CD4-positive, alpha-beta T cell treated with Interleukin-17A for 4 hours (primary cell): ENCODE results near the gene TMEM132D.

ENCODE experiments used
- DNase-seq: peaks from one replicate; pipeline ENCODE4 v3.0.0-alpha.2; 2020; ENCODE audit warnings: mixed read lengths

The TMEM132D gene

DNA sequence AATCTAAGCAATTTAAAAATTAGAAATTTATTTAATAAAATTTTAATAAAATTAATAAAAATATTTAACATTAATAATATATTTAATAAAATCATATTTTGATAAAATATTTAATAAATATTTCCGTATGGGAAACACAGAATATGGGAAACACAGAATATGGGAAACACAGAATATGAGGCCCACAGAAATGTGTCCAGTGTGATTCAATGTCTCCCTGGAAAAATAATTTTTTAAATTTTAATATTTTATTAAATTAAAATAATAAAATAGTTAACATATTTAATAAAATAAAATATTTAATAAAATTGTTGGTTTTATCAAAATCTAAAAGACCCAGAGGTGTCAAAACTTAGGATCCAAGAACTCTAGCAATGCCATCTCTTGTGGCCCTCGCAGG is 186.4 kb downstream of the TMEM132D start:
- DNase-seq, result no peak

DNA sequence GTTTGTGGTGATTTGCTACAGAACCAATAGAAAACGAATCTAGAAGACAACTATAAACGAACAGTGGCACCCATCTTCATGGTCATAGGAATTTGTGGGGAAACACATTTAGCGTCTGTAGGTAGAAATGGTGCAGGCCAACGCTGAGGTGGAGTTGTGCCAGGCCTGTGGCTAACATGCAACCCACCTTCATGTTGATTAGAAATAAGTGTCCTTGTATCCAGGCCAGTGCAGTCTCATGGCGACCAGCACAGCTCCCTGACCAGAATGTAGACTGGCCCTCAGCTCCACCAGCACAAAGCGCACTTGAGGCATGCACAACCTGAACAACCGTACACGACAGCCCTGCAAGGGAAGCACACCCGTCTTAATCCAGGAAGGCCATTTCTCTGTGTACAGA is 187.0 kb downstream of the TMEM132D start:
- no peak for DNase-seq

DNA sequence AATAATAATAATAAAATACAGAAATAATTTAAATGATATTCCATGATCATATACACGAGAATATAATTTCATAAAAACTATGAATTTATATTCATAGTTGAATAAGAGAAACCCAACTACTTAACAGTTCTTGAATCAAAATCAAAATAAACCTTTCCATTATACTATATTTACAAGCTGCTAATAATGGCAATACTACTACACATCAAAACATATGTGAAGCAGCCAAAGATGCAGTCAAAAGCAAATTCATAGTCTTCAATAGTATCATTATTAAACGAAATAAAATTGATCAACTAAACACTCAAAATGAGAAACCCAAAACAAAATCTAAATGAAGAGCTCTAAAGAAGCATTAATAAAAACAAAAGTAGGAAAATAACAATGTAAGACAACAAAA is 197.1 kb downstream of the TMEM132D start:
- no peak for DNase-seq

DNA sequence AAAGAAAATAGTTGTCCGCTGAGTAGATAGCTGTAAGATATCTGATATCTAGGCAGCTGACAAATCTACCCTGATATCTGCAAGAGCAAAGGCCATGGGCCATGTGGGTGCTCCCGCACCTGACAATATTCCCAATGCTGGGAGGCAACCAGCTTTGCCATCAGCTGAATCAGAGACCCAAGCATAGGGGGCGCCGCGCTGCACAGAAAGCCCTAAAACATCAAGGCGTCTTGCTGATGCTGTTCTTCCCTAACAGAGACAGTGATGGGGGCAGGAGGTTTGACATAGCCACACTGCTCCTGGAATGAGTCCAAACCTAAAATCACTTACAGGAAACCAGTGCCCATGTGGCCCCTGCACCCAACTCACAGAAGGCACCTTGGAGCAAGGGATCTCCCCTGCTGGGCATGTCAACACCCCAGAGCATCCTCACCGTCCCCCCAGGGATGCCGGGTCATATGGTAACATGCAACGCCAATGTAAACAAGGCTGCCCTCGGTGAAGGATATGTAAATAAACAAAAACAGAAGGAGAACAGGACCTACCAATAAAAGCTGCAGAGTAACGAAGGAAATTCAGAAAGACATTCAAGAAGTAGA is 199.5 kb downstream of the TMEM132D start:
- DNase-seq, result no peak

- no peak for DNase-seq
Observed at GRCh38 chr12:129701631-129702101, 202.2 kb downstream of the TMEM132D start.

DNA sequence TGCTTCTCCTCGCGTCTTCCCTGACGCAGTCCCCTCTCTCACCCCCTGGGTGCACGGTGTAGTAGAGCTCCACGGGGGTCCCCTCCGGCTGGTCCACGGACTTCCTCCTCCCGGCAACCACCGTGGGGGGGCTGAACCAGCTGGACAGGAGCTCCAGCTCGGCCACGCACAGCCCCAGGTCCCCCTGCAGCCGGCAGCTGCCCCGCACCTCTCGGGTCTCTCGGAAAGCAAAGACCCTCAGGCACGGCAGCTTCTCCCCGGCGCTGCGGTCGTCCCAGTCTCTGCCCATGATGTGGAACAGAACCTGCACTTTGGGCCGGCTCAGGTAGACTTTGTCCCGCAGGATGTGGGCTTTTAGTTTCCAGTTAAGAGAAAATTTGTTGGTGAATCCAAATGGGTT is 203.8 kb downstream of the TMEM132D start:
- DNase-seq, result no peak

GRCh38 chr12:129696926-129697325 is 206.9 kb downstream of the TMEM132D start:
- no peak for DNase-seq

- DNase-seq, result no peak
Observed at GRCh38 chr12:129696405-129696804, 207.4 kb downstream of the TMEM132D start.

DNA sequence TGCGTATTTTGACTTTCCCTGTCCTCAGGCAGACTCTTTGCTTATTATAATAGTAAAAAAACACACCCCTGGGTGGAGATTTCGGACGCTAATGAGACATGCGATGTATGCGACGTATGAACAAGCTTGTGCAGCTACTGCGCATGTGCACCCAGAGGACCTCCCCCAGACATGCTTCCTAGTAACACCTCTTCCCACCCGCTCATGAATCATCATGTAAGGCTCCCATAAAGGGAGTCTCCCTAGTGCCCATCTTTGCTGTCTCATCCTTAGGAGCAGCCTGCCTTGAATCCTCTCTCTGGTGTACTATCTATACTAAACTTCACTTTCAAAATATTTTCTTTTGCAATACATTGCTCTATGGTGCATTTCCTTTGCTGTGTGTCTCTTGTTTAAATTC is 210.1 kb downstream of the TMEM132D start:
- DNase-seq, result no peak

GRCh38 chr12:129687731-129688130 is 216.1 kb downstream of the TMEM132D start:
- no peak for DNase-seq

GRCh38 chr12:129681830-129682229 is 222.0 kb downstream of the TMEM132D start:
- DNase-seq, result no peak

- DNase-seq, result no peak
Observed at GRCh38 chr12:129681151-129681550, 222.7 kb downstream of the TMEM132D start.

DNA sequence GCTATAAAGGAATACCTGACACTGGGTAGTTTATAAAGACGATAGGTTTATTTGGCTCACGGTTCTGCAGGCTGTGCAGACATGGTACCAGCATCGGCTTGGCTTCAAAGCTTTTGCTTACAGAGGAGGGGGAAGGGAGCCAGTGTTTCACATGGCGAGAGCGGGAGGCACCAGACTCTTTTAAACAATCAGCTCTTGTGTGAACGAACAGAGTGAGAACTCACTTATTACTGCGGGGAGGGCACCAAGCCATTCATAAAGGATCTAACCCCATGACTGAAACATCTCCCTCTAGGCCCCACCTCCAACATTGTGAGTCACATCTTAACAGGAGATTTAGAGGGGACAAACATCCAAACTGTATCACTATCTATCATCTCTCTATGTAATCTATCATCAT is 227.4 kb downstream of the TMEM132D start:
- no peak for DNase-seq

GRCh38 chr12:129675947-129676346 is 227.9 kb downstream of the TMEM132D start:
- no peak for DNase-seq

DNA sequence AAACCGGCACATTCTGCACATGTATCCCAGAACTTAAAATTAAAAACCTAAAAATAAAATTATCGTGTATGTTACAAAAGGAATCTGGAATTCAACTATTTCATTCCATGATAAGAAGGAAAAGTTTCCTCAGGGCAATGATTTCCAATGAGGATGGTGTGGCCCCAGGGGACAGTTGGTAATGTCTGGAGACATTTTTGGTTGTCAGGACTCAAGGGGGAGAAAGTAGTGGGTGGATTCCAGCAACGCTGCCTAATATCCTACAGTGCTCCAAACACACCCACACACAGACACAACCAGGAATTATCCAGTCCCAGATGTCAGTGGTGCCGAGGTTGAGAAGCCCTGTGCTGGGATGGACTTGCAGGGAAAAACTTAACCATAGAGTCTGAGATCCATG is 228.3 kb downstream of the TMEM132D start:
- DNase-seq, result no peak

- no peak for DNase-seq
Observed at GRCh38 chr12:129673806-129674205, 230.0 kb downstream of the TMEM132D start.

- DNase-seq, result no peak
Observed at GRCh38 chr12:129672110-129672509, 231.7 kb downstream of the TMEM132D start.

- no peak for DNase-seq
Observed at GRCh38 chr12:129670256-129670920, 233.4 kb downstream of the TMEM132D start.

DNA sequence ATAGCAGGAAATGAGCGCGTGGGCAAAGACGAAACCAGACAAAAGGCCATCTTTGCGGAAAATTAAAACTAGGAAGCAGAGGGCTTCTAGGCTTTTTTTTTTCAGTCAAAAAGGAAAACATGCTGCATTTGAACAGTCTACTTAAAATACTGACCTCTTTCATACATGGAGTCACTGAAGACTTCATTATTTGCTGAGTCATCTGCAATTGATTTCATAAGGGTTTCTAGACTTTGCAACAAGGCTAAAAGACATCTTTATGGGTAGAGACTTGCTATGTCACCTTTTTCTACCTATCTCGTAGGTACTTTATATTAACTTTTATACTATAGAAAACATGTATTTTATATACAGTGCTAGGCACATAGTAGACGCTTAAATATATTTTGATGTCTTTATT is 238.4 kb downstream of the TMEM132D start:
- no peak for DNase-seq

DNA sequence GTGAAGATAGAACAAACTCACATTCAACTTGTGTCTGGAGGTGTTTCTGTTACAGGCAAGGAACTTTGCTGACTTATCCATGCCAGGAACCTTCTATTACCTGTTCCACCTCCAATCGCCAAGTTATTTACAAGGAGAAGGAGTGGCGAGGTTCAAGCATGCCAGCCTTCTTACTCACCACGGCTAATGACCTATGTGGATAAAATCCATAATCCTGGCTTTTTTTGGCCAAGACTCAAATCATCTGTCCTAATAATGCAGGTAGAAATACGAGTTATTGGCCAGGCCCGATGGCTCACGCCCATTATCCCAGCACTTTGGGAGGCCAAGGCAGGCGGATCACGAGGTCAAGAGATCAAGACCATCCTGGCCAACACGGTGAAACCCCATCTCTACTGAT is 241.6 kb downstream of the TMEM132D start:
- DNase-seq, result no peak

DNA sequence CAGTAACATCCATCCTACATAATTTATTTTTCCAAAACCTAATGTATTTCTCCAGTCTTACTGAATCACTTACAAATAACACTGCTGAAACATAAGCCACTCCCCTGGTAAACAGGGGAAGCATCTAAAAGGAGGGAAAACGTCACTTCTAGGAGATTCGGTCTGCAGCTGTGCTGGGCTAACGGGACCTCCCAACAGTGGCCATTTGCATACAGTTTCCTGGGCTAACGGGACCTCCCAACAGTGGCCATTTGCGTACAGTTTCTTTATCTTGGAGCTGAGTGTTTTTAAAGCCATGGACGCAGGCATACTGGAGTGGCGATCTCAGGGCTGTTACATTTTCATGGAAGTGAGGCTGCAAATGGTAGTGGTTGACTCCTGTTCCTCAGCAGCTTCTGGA is 242.9 kb downstream of the TMEM132D start:
- DNase-seq, result no peak

GRCh38 chr12:129659961-129660622 is 243.7 kb downstream of the TMEM132D start:
- DNase-seq, result no peak

DNA sequence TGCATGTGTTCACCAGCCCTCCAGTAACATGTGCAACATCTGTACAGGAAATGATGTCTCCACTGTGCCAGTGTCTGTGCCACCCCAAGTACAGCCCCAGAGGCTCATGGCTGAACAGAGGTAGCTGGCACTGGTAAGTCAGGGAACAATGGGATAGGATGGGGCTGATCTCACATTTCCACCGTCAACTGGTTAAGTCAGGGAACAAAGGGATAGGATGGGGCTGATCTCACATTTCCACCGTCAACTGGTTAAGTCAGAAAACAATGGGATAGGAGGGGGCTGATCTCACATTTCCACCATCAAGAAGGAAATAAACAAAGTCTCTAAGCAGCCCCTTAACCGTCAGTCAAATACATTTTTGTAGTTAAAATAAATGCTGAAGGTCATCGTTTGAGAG is 246.6 kb downstream of the TMEM132D start:
- no peak for DNase-seq

DNA sequence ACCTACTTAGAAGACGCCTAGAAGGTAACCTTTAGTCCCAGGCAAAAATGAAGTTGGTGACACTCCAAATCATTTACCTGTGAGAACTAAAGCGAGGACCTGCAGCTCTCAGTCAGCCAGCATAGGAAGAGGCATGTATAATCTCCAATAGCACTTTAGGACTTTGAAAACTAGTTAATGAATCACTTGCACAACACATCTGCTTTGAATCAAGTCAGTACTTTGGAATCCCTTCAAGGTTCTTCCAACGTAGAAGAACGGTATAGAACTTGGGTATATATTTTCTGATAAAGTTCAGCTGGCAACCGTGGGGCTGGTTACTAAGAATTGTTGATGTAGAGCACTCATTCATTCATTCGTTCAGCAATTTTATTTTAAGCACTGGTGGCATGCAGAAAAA is 251.9 kb downstream of the TMEM132D start:
- no peak for DNase-seq
